Mucosa of descending colon (tissue), 3 donors: ENCODE results near the gene NFIB. TPM values are rescaled to one million over a fixed set of nuclear protein-coding genes. Genes with fewer than 3 reads are reported as not detected.
A peak's percentile ranks its signal among the peaks of the same experiment; 100 is the strongest.

Source experiments
- ATAC-seq: fragments of 200-7000 bp; cut with Tn5 transposase; one replicate; pipeline ENCODE4 v1.9.1; 2020; ENCODE audit warnings: mild to moderate bottlenecking, moderate library complexity
- DNase-seq, 3 donors: peaks; one replicate each; pipeline ENCODE4 v3.0.0-alpha.2; 2020
- H3K36me3 ChIP-seq: fragments of 200-600 bp; one replicate; pipeline ENCODE4 v1.8.0; 2021; ENCODE audit warnings: low read depth, mild to moderate bottlenecking
- H3K4me1 ChIP-seq: fragments of 200-600 bp; one replicate; pipeline ENCODE4 v1.8.0; 2021; ENCODE audit warnings: low read depth, mild to moderate bottlenecking
- H3K4me3 ChIP-seq: fragments of 200-600 bp; one replicate; pipeline ENCODE4 v1.8.0; 2021; ENCODE audit warnings: mild to moderate bottlenecking
- H3K9me3 ChIP-seq: fragments of 200-600 bp; one replicate; pipeline ENCODE4 v1.8.0; 2021; ENCODE audit warnings: mild to moderate bottlenecking
- CTCF ChIP-seq: fragments of 200-600 bp; IDR thresholded peaks from one replicate; pipeline ENCODE4 v1.8.0; 2022; ENCODE audit warnings: antibody characterized with exemption, mild to moderate bottlenecking
- intact Hi-C, 2 donors: fragments of 100-400 bp; cut with DNase I in 1 of 2; cut with micrococcal nuclease in 1 of 2; formaldehyde crosslinking; loops; one replicate each; pipeline versions ENCODE4 v1.11.0 to v1.11.1; 2022; cut with DNase I, micrococcal nuclease
- total RNA-seq, 3 donors: library from RNA; stranded (reverse); fragmentation: NEBNext Ultra II Directional in 2 of 3; extraction: Animal tissue kit (Norgen Biotek cat#: 25700) in 2 of 3; gene quantifications; one replicate each; pipeline versions ENCODE4 v1.2.1 to v1.2.4, GENCODE V29; 2021 to 2023
- donor health status: DM: no; HTN: no; CAD: no; lungs with moderate emphysema.
- donor health status: DM: no; HTN: no; CAD: no.
- donor health status: DM: no; HTN: yes; CAD: no.

The NFIB gene
- total RNA-seq, 3 donors from 2014 or later: 59.7 to 85.5 (median 62.6) TPM

- intact Hi-C loops: no loop called here
- H3K4me1 ChIP-seq: no peaks in the 10 kb centered on the region
- no peak for ATAC-seq
These were observed 40.2 kb downstream of the NFIB start for GRCh38 chr9:14273696-14274121.

DNA sequence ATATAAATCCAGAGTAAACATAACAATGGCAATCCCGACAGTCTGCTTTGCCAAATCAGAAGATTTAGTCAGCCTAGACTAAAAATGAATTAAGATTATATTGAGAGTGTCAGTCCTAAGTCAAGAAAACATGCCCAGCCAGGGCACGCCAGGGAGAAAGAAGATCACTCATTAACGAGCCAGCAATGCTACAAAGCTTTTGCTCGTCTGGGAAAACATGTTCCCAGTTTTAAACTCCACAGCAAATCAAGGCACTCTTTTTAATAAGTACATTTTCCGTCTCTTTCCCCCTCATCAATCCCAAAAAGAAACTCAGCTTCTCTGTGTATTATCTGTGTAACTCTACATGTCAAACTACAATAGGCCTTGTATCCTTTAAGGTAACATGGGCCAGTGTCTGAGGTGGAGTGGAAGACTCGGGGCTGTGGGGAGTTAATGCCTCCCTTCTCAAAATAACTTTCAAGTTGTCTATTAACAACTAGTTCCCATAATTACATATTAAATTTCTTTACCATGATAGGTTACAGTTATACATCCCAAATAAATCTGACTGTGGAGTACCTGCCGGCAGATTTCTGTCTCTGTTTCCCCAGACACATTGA, 40.9 kb downstream of the NFIB start:
- DNase-seq (no peak), ATAC-seq (no peak)
- Histone ChIP-seq H3K9me3 (no peaks in the 10 kb centered on the region), H3K4me3 (no peak overlapping the region), H3K4me1 (no peaks in the 10 kb centered on the region), H3K36me3 (no peaks in the 10 kb centered on the region)
- no peak for TF ChIP-seq CTCF
- intact Hi-C loops: no loop called here

More at GRCh38 chr9:14273696-14274121, 40.2 kb downstream of the NFIB start:
- DNase-seq: no peak
- H3K36me3 ChIP-seq: no peaks in the 10 kb centered on the region
- no peak overlapping the region for H3K4me3 ChIP-seq
- TF ChIP-seq CTCF: no peak
- no peaks in the 10 kb centered on the region for H3K9me3 ChIP-seq

- intact Hi-C loops: no loop called here
- TF ChIP-seq CTCF: no peak
- DNase-seq: peak in 2 of 3 donors; percentile 44 to 46
- H3K36me3 ChIP-seq: no peaks in the 10 kb centered on the region
- no peaks in the 10 kb centered on the region for H3K4me1 ChIP-seq
- H3K4me3 ChIP-seq: no peak overlapping the region
- no peaks in the 10 kb centered on the region for H3K9me3 ChIP-seq
- peak; percentile 42 for ATAC-seq
These were observed 42.8 kb downstream of the NFIB start for GRCh38 chr9:14271093-14271673.

- Histone ChIP-seq H3K4me1 (no peaks in the 10 kb centered on the region), H3K9me3 (no peaks in the 10 kb centered on the region), H3K36me3 (no peaks in the 10 kb centered on the region), H3K4me3 (no peak overlapping the region)
- DNase-seq (no peak), ATAC-seq (no peak)
- intact Hi-C loops: no loop called here
- no peak for TF ChIP-seq CTCF
These were observed 43.4 kb downstream of the NFIB start for GRCh38 chr9:14270358-14271092.

- ATAC-seq: no peak
- Histone ChIP-seq H3K9me3 (no peaks in the 10 kb centered on the region), H3K4me1 (no peaks in the 10 kb centered on the region), H3K4me3 (no peak overlapping the region), H3K36me3 (no peaks in the 10 kb centered on the region)
- DNase-seq: no peak
- no peak for TF ChIP-seq CTCF
- intact Hi-C loops: no loop called here
These were observed 44.0 kb downstream of the NFIB start for GRCh38 chr9:14269916-14270315.
